Omental fat pad (tissue), 4 donors: ENCODE measurements around the gene CBLN4. TPM values are rescaled to one million over a fixed set of nuclear protein-coding genes. Genes with fewer than 3 reads are reported as not detected.
A peak's percentile ranks its signal among the peaks of the same experiment; 100 is the strongest.

ENCODE experiments used
- ATAC-seq: fragments of 150-250 bp; one replicate; pipeline ENCODE4 v1.9.1; 2016; ENCODE audit warnings: mild to moderate bottlenecking, moderate library complexity; ENCODE audit not compliant: low FRiP score
- DNase-seq: peaks from one replicate; pipeline ENCODE4 v3.0.0-alpha.2; 2019; ENCODE audit warnings: low spot score
- CTCF ChIP-seq, 3 donors: fragments of 450-650 bp; IDR thresholded peaks; one replicate each; pipeline ENCODE4 v1.5.1; 2016 to 2017; ENCODE audit warnings: antibody characterized with exemption in 3 of 3, mild to moderate bottlenecking in 3 of 3, moderate library complexity in 2 of 3
- total RNA-seq, 4 donors: library from RNA; depleted of rRNA; stranded (reverse); fragments of >200 nt; gene quantifications; one replicate each; pipeline ENCODE4 v1.1.0, GENCODE V29; 2016

CBLN4 gene
- total RNA-seq, 4 donors from 2014 or later: 0.13 to 1.0 (median 0.32) TPM; not detected in 1

- ATAC-seq (peak; percentile 77), DNase-seq (no peak)
- TF ChIP-seq CTCF (IDR thresholded peaks at IDR 0.05): no peak
Measured at GRCh38 chr20:55947701-55948100, 57.6 kb downstream of the CBLN4 start.

Other genes starting within 250 kb of the CBLN4 start
- gene MC3R, start 243.2 kb upstream of the CBLN4 start, total RNA-seq: not detected